GM23338 (cell line): Measurements from ENCODE around the gene TYW3.

Experiments used
- CREB1 ChIP-seq: fragments of 250-450 bp; sonication (Bioruptor Pico); IDR thresholded peaks from 2 replicates; pipeline ENCODE4 v1.5.0; 2020; ENCODE audit warnings: low read depth, mild to moderate bottlenecking, moderate library complexity
- EZH2 ChIP-seq: fragments of 200-600 bp; sonication (generic); IDR thresholded peaks from one replicate; pipeline ENCODE4 v1.8.0; 2017; ENCODE audit warnings: antibody characterized with exemption, mild to moderate bottlenecking, low read depth; ENCODE audit not compliant: unreplicated experiment
- EZH2phosphoT487 ChIP-seq: fragments of 200-600 bp; sonication (generic); IDR thresholded peaks from one replicate; pipeline ENCODE4 v1.8.1; 2018; ENCODE audit warnings: antibody characterized with exemption; ENCODE audit not compliant: unreplicated experiment
- JUNB ChIP-seq: IDR thresholded peaks from one replicate; pipeline ENCODE4 v1.6.1; 2016; ENCODE audit warnings: antibody characterized with exemption; ENCODE audit not compliant: unreplicated experiment
- NANOG ChIP-seq: IDR thresholded peaks from 2 replicates; pipeline ENCODE4 v1.6.1; 2016; ENCODE audit warnings: antibody characterized with exemption, borderline replicate concordance
- POLR2AphosphoS5 ChIP-seq: IDR thresholded peaks from 2 replicates; pipeline ENCODE4 v1.6.1; 2016; ENCODE audit warnings: antibody characterized with exemption, low read depth
- STAT1 ChIP-seq: IDR thresholded peaks from one replicate; pipeline ENCODE4 v1.6.1; 2016; ENCODE audit warnings: antibody characterized with exemption; ENCODE audit not compliant: unreplicated experiment
- ZNF114 ChIP-seq: fragments of 250-450 bp; sonication (Bioruptor Pico); IDR thresholded peaks from 2 replicates; pipeline ENCODE4 v1.5.0; 2020; ENCODE audit warnings: mild to moderate bottlenecking, moderate library complexity
- ZNF331 ChIP-seq: fragments of 250-450 bp; sonication (Bioruptor Pico); IDR thresholded peaks from 2 replicates; pipeline ENCODE4 v1.5.0; 2020; ENCODE audit warnings: low read depth, mild to moderate bottlenecking, moderate library complexity
- TF ChIP-seq, protein P1 (sequence below), 2 experiments: fragments of 200-600 bp in 1 of 2; sonication (generic) in 1 of 2; conservative IDR thresholded peaks; 2 replicates each; pipeline versions ENCODE4 v1.5.1 to v1.6.1; 2016 to 2017; ENCODE audit warnings: antibody characterized with exemption in 2 of 2, low read depth in 2 of 2, mild to moderate bottlenecking in 2 of 2, moderate library complexity in 1 of 2
- TF ChIP-seq, protein P2 (sequence below): IDR thresholded peaks from one replicate; pipeline ENCODE4 v1.6.1; 2018; ENCODE audit warnings: antibody characterized with exemption; ENCODE audit not compliant: unreplicated experiment
- TF ChIP-seq, protein P3 (sequence below): IDR thresholded peaks from 2 replicates; pipeline ENCODE4 v1.6.1; 2016; ENCODE audit warnings: antibody characterized with exemption

DNA sequence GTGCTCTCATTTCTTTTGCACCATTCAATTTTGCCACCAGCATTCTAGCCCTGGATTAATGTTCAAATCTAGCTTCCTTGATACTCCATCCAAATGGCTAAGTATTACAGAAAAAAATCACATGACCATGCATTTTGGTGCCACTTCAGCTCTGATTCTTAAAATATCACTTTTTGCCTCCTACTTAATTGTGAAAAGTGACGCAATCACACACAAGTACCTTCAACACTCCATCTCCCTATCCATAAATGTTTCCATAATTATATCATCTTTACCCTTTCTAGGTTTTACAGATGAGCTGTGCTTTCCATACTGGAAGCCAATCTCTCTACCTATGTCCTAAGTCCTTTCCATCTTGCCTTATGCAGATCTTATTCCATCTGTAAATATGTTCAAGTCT is 16.1 kb upstream of the TYW3 start:
- TF ChIP-seq, protein P1, sequence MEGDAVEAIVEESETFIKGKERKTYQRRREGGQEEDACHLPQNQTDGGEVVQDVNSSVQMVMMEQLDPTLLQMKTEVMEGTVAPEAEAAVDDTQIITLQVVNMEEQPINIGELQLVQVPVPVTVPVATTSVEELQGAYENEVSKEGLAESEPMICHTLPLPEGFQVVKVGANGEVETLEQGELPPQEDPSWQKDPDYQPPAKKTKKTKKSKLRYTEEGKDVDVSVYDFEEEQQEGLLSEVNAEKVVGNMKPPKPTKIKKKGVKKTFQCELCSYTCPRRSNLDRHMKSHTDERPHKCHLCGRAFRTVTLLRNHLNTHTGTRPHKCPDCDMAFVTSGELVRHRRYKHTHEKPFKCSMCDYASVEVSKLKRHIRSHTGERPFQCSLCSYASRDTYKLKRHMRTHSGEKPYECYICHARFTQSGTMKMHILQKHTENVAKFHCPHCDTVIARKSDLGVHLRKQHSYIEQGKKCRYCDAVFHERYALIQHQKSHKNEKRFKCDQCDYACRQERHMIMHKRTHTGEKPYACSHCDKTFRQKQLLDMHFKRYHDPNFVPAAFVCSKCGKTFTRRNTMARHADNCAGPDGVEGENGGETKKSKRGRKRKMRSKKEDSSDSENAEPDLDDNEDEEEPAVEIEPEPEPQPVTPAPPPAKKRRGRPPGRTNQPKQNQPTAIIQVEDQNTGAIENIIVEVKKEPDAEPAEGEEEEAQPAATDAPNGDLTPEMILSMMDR (conservative IDR thresholded peaks at IDR 0.05; ENCODE audit: low read depth in 2 of 2): no peak
- TF ChIP-seq POLR2AphosphoS5: no peak
- TF ChIP-seq EZH2phosphoT487: no peak
- TF ChIP-seq NANOG: no peak
- TF ChIP-seq, protein P2, sequence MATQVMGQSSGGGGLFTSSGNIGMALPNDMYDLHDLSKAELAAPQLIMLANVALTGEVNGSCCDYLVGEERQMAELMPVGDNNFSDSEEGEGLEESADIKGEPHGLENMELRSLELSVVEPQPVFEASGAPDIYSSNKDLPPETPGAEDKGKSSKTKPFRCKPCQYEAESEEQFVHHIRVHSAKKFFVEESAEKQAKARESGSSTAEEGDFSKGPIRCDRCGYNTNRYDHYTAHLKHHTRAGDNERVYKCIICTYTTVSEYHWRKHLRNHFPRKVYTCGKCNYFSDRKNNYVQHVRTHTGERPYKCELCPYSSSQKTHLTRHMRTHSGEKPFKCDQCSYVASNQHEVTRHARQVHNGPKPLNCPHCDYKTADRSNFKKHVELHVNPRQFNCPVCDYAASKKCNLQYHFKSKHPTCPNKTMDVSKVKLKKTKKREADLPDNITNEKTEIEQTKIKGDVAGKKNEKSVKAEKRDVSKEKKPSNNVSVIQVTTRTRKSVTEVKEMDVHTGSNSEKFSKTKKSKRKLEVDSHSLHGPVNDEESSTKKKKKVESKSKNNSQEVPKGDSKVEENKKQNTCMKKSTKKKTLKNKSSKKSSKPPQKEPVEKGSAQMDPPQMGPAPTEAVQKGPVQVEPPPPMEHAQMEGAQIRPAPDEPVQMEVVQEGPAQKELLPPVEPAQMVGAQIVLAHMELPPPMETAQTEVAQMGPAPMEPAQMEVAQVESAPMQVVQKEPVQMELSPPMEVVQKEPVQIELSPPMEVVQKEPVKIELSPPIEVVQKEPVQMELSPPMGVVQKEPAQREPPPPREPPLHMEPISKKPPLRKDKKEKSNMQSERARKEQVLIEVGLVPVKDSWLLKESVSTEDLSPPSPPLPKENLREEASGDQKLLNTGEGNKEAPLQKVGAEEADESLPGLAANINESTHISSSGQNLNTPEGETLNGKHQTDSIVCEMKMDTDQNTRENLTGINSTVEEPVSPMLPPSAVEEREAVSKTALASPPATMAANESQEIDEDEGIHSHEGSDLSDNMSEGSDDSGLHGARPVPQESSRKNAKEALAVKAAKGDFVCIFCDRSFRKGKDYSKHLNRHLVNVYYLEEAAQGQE: no peak
- no peak for TF ChIP-seq EZH2
- no peak for TF ChIP-seq STAT1
- no peak for TF ChIP-seq JUNB
- TF ChIP-seq CREB1 (CRISPR knock-in tag): no peak
- TF ChIP-seq, protein P3, sequence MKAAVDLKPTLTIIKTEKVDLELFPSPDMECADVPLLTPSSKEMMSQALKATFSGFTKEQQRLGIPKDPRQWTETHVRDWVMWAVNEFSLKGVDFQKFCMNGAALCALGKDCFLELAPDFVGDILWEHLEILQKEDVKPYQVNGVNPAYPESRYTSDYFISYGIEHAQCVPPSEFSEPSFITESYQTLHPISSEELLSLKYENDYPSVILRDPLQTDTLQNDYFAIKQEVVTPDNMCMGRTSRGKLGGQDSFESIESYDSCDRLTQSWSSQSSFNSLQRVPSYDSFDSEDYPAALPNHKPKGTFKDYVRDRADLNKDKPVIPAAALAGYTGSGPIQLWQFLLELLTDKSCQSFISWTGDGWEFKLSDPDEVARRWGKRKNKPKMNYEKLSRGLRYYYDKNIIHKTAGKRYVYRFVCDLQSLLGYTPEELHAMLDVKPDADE: no peak
- no peak for TF ChIP-seq ZNF331 (CRISPR knock-in tag)
- no peak for TF ChIP-seq ZNF114 (CRISPR knock-in tag)
